K562 (cell line): ENCODE data around the gene ATP6V0A4. TPM values are rescaled to one million over a fixed set of nuclear protein-coding genes. Genes with fewer than 3 reads are reported as not detected.

Source experiments
- ATAC-seq: fragments of 200-7000 bp; cut with Tn5 transposase; 3 replicates; pipeline ENCODE4 v1.9.1; 2020; ENCODE audit warnings: moderate library complexity
- BruUV-seq: library from RNA; stranded (reverse); fragments of 400-500 nt; replicated peaks from 2 replicates; lab custom pipeline; 2021; lab: Mats Ljungman, UMichigan
- CTCF ChIA-PET: fragments of 300-600 bp; formaldehyde crosslinking; extraction: SDS; loops from one replicate; lab custom pipeline; 2021; ENCODE audit warnings: low intra/inter-chr PET ratio; lab: Yijun Ruan, JAX
- POLR2A ChIA-PET: fragments of 300-600, 350-650 bp; sonication (Branson Sonifier 250); formaldehyde crosslinking; extraction: SDS; loops from one replicate; lab custom pipeline; 2021; ENCODE audit warnings: antibody characterized with exemption, inconsistent platforms; lab: Yijun Ruan, JAX
- DNase-seq, 4 experiments: peaks; one replicate each; pipeline versions ENCODE4 v3.0.0 to v3.0.0-alpha.2; 2011 to 2018; ENCODE audit warnings: low spot score in 3 of 4, mixed read lengths in 3 of 4; ENCODE audit errors: extremely low read depth in 1 of 4
- FAIRE-seq: peaks from 2 replicates; lab custom pipeline; 2011; peaks lifted over from hg19 to GRCh38; lab: Jason Lieb, UNC
- H2AFZ ChIP-seq: 2 replicates; pipeline ENCODE4 v1.6.0; 2011; ENCODE audit warnings: low read depth, low read length, control low read depth, inconsistent platforms
- H3K27ac ChIP-seq: fragments of 200-600 bp; 3 replicates; pipeline ENCODE4 v1.8.0; 2011; ENCODE audit warnings: low read depth, mild to moderate bottlenecking, control low read depth, inconsistent platforms, low read length, moderate library complexity, mixed read lengths; ENCODE audit errors: extremely low read depth
- H3K27me3 ChIP-seq, 2 experiments: fragments of 300-600 bp in 1 of 2; 2 replicates in 1 of 2; 3 replicates in 1 of 2; pipeline versions ENCODE4 v1.6.0 to v1.8.0; 2011; ENCODE audit warnings: inconsistent platforms in 2 of 2, low read length in 2 of 2, mild to moderate bottlenecking in 1 of 2, mixed read lengths in 1 of 2, moderate library complexity in 1 of 2; ENCODE audit not compliant: control insufficient read depth in 2 of 2, insufficient read depth in 2 of 2
- H3K36me3 ChIP-seq: fragments of 300-600 bp; 3 replicates; pipeline ENCODE4 v1.8.0; 2011; ENCODE audit warnings: mild to moderate bottlenecking, low read length, inconsistent platforms; ENCODE audit not compliant: control insufficient read depth, insufficient read depth
- H3K4me1 ChIP-seq, 2 experiments: fragments of 200-600 bp in 1 of 2; replicated peaks in 1 of 2; 2 replicates in 1 of 2; 3 replicates in 1 of 2; pipeline versions ENCODE4 v1.5.1 to v1.8.0; 2011; ENCODE audit warnings: inconsistent platforms in 2 of 2, low read length in 2 of 2, mild to moderate bottlenecking in 1 of 2, mixed read lengths in 1 of 2, moderate library complexity in 1 of 2; ENCODE audit not compliant: control insufficient read depth in 2 of 2, insufficient read depth in 2 of 2
- H3K4me2 ChIP-seq: 2 replicates; pipeline ENCODE4 v1.6.1; 2011; ENCODE audit warnings: low read length, control low read depth, inconsistent platforms, mixed read lengths; ENCODE audit not compliant: insufficient read depth
- H3K4me3 ChIP-seq: fragments of 200-600 bp; sonication (generic), shearing (Covaris generic); 2 replicates; pipeline ENCODE4 v1.5.1; 2016; ENCODE audit warnings: control low read depth, inconsistent platforms
- H3K79me2 ChIP-seq: fragments of 200-600 bp; 3 replicates; pipeline ENCODE4 v1.8.0; 2011; ENCODE audit warnings: low read length, inconsistent platforms; ENCODE audit not compliant: control insufficient read depth, insufficient read depth
- H3K9ac ChIP-seq, 2 experiments: 2 replicates each; pipeline versions ENCODE4 v1.6.0 to v1.6.1; 2011; ENCODE audit warnings: low read depth in 2 of 2, low read length in 2 of 2, control low read depth in 1 of 2, inconsistent platforms in 1 of 2, mild to moderate bottlenecking in 1 of 2, mixed read lengths in 1 of 2; ENCODE audit not compliant: insufficient read depth in 1 of 2
- H3K9me1 ChIP-seq: one replicate; pipeline ENCODE4 v1.6.0; 2011; ENCODE audit warnings: inconsistent platforms, mild to moderate bottlenecking, low read length, moderate library complexity; ENCODE audit not compliant: control insufficient read depth, insufficient read depth
- H3K9me3 ChIP-seq: replicated peaks from 2 replicates; pipeline ENCODE4 v1.5.1; 2011; ENCODE audit warnings: low read depth, low read length, inconsistent platforms; ENCODE audit not compliant: control insufficient read depth, insufficient read depth
- H4K20me1 ChIP-seq: replicated peaks from 2 replicates; pipeline ENCODE4 v1.6.1; 2011; ENCODE audit warnings: low read length, inconsistent platforms, mixed read lengths; ENCODE audit not compliant: control insufficient read depth, insufficient read depth
- CREB1 ChIP-seq, 2 experiments: sonication (generic) in 1 of 2; formaldehyde crosslinking in 1 of 2; IDR thresholded peaks; 2 replicates each; pipeline versions ENCODE4 v1.6.1 to v1.8.0; 2012 to 2022; ENCODE audit warnings: inconsistent platforms in 1 of 2, mild to moderate bottlenecking in 1 of 2, missing genetic modification reagents in 1 of 2, moderate library complexity in 1 of 2
- EHMT2 ChIP-seq: fragments of 450-650 bp; IDR thresholded peaks from 2 replicates; pipeline ENCODE4 v1.6.1; 2018; ENCODE audit warnings: antibody characterized with exemption
- EZH2 ChIP-seq: IDR thresholded peaks from 2 replicates; pipeline ENCODE4 v1.6.1; 2012; ENCODE audit warnings: low read depth, mild to moderate bottlenecking, inconsistent platforms, low read length, borderline replicate concordance
- FOXA3 ChIP-seq, 2 experiments: fragments of 450-650 bp in 1 of 2; sonication (generic) in 1 of 2; formaldehyde crosslinking; IDR thresholded peaks in 1 of 2; conservative IDR thresholded peaks in 1 of 2; 2 replicates each; pipeline versions ENCODE4 v1.4.0 to v1.8.0; 2020 to 2022; ENCODE audit warnings: mild to moderate bottlenecking in 2 of 2, missing genetic modification reagents in 1 of 2
- HNRNPL ChIP-seq: fragments of 200-400 bp; formaldehyde crosslinking; IDR thresholded peaks from 2 replicates; pipeline ENCODE4 v1.6.1; 2017; ENCODE audit warnings: low read depth, mild to moderate bottlenecking, low read length
- IFI16 ChIP-seq: fragments of 250-450 bp; sonication (Bioruptor Pico); IDR thresholded peaks from 2 replicates; pipeline ENCODE4 v2.1.2; 2022; ENCODE audit warnings: mild to moderate bottlenecking, inconsistent platforms
- ILK ChIP-seq: fragments of 450-650 bp; IDR thresholded peaks from 2 replicates; pipeline ENCODE4 v1.6.1; 2016; ENCODE audit warnings: missing genetic modification characterization, low read depth, mild to moderate bottlenecking, missing compliant biosample characterization, moderate library complexity, borderline replicate concordance
- NR1H2 ChIP-seq: sonication (generic); formaldehyde crosslinking; IDR thresholded peaks from 2 replicates; pipeline ENCODE4 v1.4.0; 2020; ENCODE audit warnings: mild to moderate bottlenecking, missing genetic modification reagents
- RBM15 ChIP-seq: fragments of 200-400 bp; formaldehyde crosslinking; IDR thresholded peaks from 2 replicates; pipeline ENCODE4 v1.6.1; 2018; ENCODE audit warnings: mild to moderate bottlenecking, low read length, moderate library complexity; ENCODE audit not compliant: insufficient read depth
- SNAPC5 ChIP-seq: fragments of 250-450 bp; sonication (Bioruptor Pico); IDR thresholded peaks from 2 replicates; pipeline ENCODE4 v1.8.0; 2021; ENCODE audit warnings: moderate library complexity, mild to moderate bottlenecking, inconsistent platforms
- TAF15 ChIP-seq: fragments of 200-400 bp; formaldehyde crosslinking; IDR thresholded peaks from 2 replicates; pipeline ENCODE4 v1.6.1; 2017; ENCODE audit warnings: mild to moderate bottlenecking, low read depth, low read length, moderate library complexity
- TEAD2 ChIP-seq: fragments of 450-650 bp; IDR thresholded peaks from 2 replicates; pipeline ENCODE4 v1.6.1; 2016; ENCODE audit warnings: missing genetic modification characterization, control low read depth, missing compliant biosample characterization
- ZNF140 ChIP-seq: fragments of 250-450 bp; sonication (Bioruptor Pico); IDR thresholded peaks from 2 replicates; pipeline ENCODE4 v1.8.0; 2021; ENCODE audit warnings: moderate library complexity, mild to moderate bottlenecking, inconsistent platforms
- ZNF3 ChIP-seq: fragments of 250-450 bp; sonication (Bioruptor Pico); IDR thresholded peaks from 2 replicates; pipeline ENCODE4 v1.5.0; 2021; ENCODE audit warnings: mild to moderate bottlenecking, moderate library complexity
- ZNF507 ChIP-seq: conservative IDR thresholded peaks from 2 replicates; pipeline ENCODE4 v1.6.1; 2017; ENCODE audit warnings: missing genetic modification characterization, missing compliant biosample characterization
- ZNF766 ChIP-seq: fragments of 200-800 bp; sonication (Bioruptor generic); conservative IDR thresholded peaks from 2 replicates; pipeline ENCODE4 v1.6.1; 2016; ENCODE audit warnings: missing genetic modification characterization, missing compliant biosample characterization
- WGBS: fragments of 100-300 bp; shearing (Covaris generic); methylation state at CpG from one replicate; pipeline ENCODE4 v1.1.6; 2016; ENCODE audit warnings: low coverage, mixed read lengths; ENCODE audit not compliant: insufficient coverage; ENCODE audit errors: missing lambda C conversion rate; 5-methylcytosine and 5-hydroxymethylcytosine counted together
- in situ Hi-C: fragments of 300-500 bp; cut with MboI; formaldehyde crosslinking; loops from 4 replicates; pipeline ENCODE4 v1.15.0; 2018; ENCODE audit warnings: inconsistent platforms, mixed read lengths
- intact Hi-C: fragments of 100-400 bp; cut with micrococcal nuclease; formaldehyde crosslinking; loops from 2 replicates; pipeline ENCODE4 v1.14.2; 2022
- polyA plus RNA-seq, 8 experiments: library from polyadenylated mRNA; depleted of rRNA in 4 of 8; stranded (reverse) in 5 of 8; unstranded in 3 of 8; fragments of >200 nt; fragmentation: Nextera tagmentation in 2 of 8; fragmentation: Illumina TruSeq in 1 of 8; extraction: Ambion mirVana in 2 of 8; extraction: Trizol in 1 of 8; gene quantifications; 2 replicates each; pipeline versions ENCODE4 v1.2.1 to v1.2.3, GENCODE V29; 2011 to 2014; ENCODE audit warnings: inconsistent platforms in 1 of 8, missing spikeins in 1 of 8
- total RNA-seq, 7 experiments: library from RNA; depleted of rRNA in 6 of 7; stranded (reverse); fragments of >200 nt in 6 of 7; fragmentation: Illumina TruSeq in 2 of 7; extraction: Trizol in 2 of 7; gene quantifications; 2 replicates each; pipeline versions ENCODE4 v1.2.1 to v1.2.3, GENCODE V29; 2011 to 2021; ENCODE audit warnings: low replicate concordance in 1 of 7
- TF ChIP-seq, protein P1 (sequence below): sonication (generic); formaldehyde crosslinking; IDR thresholded peaks from 2 replicates; pipeline ENCODE4 v1.8.0; 2022; ENCODE audit warnings: mild to moderate bottlenecking, missing genetic modification reagents, borderline replicate concordance

The ATP6V0A4 gene
- total and polyA plus RNA-seq, 9 of the 15 experiments (the other 6 are each of a cell fraction or from before 2014, with no cell fraction given), result 0.03 TPM; not detected in 8

DNA sequence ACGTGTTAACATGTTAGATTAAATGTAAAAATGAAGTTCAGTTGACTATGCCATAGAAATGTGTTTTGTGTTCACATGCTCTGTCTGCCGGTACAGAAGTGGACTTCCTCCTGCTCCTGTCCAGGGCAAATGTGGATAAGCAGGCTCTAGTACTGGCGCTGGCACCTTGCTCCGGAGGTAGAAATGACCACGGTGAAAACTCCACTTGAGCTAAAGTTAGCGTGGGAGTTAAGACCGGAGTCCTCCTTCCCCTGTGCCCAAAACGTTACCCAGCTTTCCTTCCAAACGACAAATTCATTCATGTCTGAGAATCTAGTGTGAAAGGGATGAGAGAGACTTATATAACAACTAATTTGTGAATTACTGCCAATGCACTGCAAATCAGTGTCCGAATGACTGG is 35.0 kb upstream of the ATP6V0A4 start:
- Histone ChIP-seq H3K4me2 (no peak overlapping the region), H3K27ac (no peak overlapping the region), H2AFZ (no peak overlapping the region), H3K9me1 (no peaks in the 10 kb centered on the region), H3K9me3 (no peaks in the 10 kb centered on the region), H3K4me3 (no peak overlapping the region), H3K9ac (no peak overlapping the region), H4K20me1 (no peaks in the 10 kb centered on the region; the same call in 1 of the 2 replicates), H3K27me3 (peaks cover 80 to 82% of the 10 kb centered on the region in 2 experiments), H3K4me1 (peaks cover 0 to 4% of the 10 kb centered on the region in 2 experiments; a peak in 2 of 5 replicates), H3K79me2 (no peaks in the 10 kb centered on the region), H3K36me3 (no peaks in the 10 kb centered on the region)
- POLR2A ChIA-PET, result interaction anchor here (1.1 kb wide), 1 partner anchor 9 kb away, joined by 3 read pairs; no protein-coding TSS in a partner anchor
- WGBS, result 2% methylated on average over 10 of the region's 10 CpGs
- FAIRE-seq, result no peak
- ATAC-seq, result no peak
- 0 out of 4 replicates have a peak, but pooled peaks of 1 of the 2 experiments have one; percentile 39 for TF ChIP-seq FOXA3 (CRISPR knock-in tag; conservative IDR thresholded peaks at IDR 0.05 in 1 of 2, IDR thresholded peaks at IDR 0.05 in 1 of 2)
- no peak for TF ChIP-seq ZNF507
- TF ChIP-seq ZNF766, result no peak
- no peak for TF ChIP-seq RBM15
- TF ChIP-seq, protein P1, sequence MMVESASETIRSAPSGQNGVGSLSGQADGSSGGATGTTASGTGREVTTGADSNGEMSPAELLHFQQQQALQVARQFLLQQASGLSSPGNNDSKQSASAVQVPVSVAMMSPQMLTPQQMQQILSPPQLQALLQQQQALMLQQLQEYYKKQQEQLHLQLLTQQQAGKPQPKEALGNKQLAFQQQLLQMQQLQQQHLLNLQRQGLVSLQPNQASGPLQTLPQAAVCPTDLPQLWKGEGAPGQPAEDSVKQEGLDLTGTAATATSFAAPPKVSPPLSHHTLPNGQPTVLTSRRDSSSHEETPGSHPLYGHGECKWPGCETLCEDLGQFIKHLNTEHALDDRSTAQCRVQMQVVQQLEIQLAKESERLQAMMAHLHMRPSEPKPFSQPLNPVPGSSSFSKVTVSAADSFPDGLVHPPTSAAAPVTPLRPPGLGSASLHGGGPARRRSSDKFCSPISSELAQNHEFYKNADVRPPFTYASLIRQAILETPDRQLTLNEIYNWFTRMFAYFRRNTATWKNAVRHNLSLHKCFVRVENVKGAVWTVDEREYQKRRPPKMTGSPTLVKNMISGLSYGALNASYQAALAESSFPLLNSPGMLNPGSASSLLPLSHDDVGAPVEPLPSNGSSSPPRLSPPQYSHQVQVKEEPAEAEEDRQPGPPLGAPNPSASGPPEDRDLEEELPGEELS (CRISPR knock-in tag), result no peak
- TF ChIP-seq HNRNPL, result no peak
- no peak for TF ChIP-seq TAF15
- TF ChIP-seq EHMT2, result no peak
- no peak for TF ChIP-seq ZNF3 (CRISPR knock-in tag)
- no peak for TF ChIP-seq ILK (tag)
- no peak for TF ChIP-seq IFI16 (CRISPR knock-in tag)
- TF ChIP-seq TEAD2 (tag), result no peak
- TF ChIP-seq ZNF140 (CRISPR knock-in tag), result no peak
- TF ChIP-seq NR1H2 (CRISPR knock-in tag), result no peak
- no peak for TF ChIP-seq SNAPC5 (CRISPR knock-in tag)
- TF ChIP-seq EZH2, result peak; percentile 93
- no peak for TF ChIP-seq CREB1 (IDR thresholded peaks at IDR 0.05)
- no peak for TF ChIP-seq CREB1 (CRISPR knock-in tag; IDR thresholded peaks at IDR 0.05)
- no peak for DNase-seq
- CTCF ChIA-PET, result no interaction called here
- in situ Hi-C loops (no loop called here), intact Hi-C loops (no loop called here)
- BruUV-seq, result no TSS peak
